SK-N-MC (cell line): ENCODE results near the gene ASXL2.
"Not testable (repeated sequence)": the region's sequence is repeated elsewhere in the genome, so short reads cannot be mapped to it uniquely, and the experiment has no call there.

ENCODE experiments used
- DNase-seq: peaks from one replicate; pipeline ENCODE4 v3.0.0-alpha.2; 2011; ENCODE audit warnings: low read depth, low spot score
- H3K27ac ChIP-seq: fragments of 200-600 bp; sonication (generic); 2 replicates; pipeline ENCODE4 v1.5.1; 2016; ENCODE audit warnings: mixed run types
- H3K36me3 ChIP-seq: fragments of 200-600 bp; sonication (generic); 2 replicates; pipeline ENCODE4 v1.6.1; 2017; ENCODE audit warnings: antibody characterized with exemption, low read length, mixed read lengths; ENCODE audit not compliant: insufficient read depth
- H3K4me3 ChIP-seq: fragments of 200-600 bp; sonication (generic); 2 replicates; pipeline ENCODE4 v1.5.1; 2016
- H3K9ac ChIP-seq: fragments of 200-600 bp; sonication (generic); 2 replicates; pipeline ENCODE4 v1.8.0; 2017; ENCODE audit warnings: mixed run types, mixed read lengths; ENCODE audit not compliant: insufficient read length
- H3K9me3 ChIP-seq: fragments of 200-600 bp; sonication (generic); 2 replicates; pipeline ENCODE4 v1.6.1; 2017; ENCODE audit warnings: low read depth, mild to moderate bottlenecking, antibody characterized with exemption, low read length, moderate library complexity, mixed read lengths
- EZH2 ChIP-seq: fragments of 200-600 bp; sonication (generic); IDR thresholded peaks from one replicate; pipeline ENCODE4 v1.6.1; 2017; ENCODE audit warnings: antibody characterized with exemption
- FOXP2 ChIP-seq: optimal IDR thresholded peaks from 2 replicates; pipeline ENCODE3; 2011; ENCODE audit warnings: mild to moderate bottlenecking, moderate library complexity; ENCODE audit not compliant: insufficient read depth; ENCODE audit errors: extremely low read length, control extremely low read depth
- POLR2AphosphoS5 ChIP-seq: IDR thresholded peaks from 2 replicates; pipeline ENCODE4 v1.6.1; 2012; ENCODE audit warnings: mild to moderate bottlenecking, low read depth, low read length, borderline replicate concordance

The ASXL2 gene

GRCh38 chr2:25707927-25708590, 170.2 kb downstream of the ASXL2 start:
- no peak overlapping the region for H3K4me3 ChIP-seq
- no peaks in the 10 kb centered on the region for H3K36me3 ChIP-seq
- no peaks in the 10 kb centered on the region for H3K9me3 ChIP-seq
- TF ChIP-seq POLR2AphosphoS5 (no peak), EZH2 (no peak), FOXP2 (no peak)
- H3K9ac ChIP-seq, result no peak overlapping the region
- no peak overlapping the region for H3K27ac ChIP-seq
- no peak for DNase-seq

- H3K36me3 ChIP-seq, H3K4me3 ChIP-seq, H3K9me3 ChIP-seq, H3K27ac ChIP-seq, DNase-seq, H3K9ac ChIP-seq: not testable (repeated sequence)
These were observed 172.7 kb downstream of the ASXL2 start for GRCh38 chr2:25705575-25705974.

- H3K9me3 ChIP-seq, result no peaks in the 10 kb centered on the region
- no peak overlapping the region for H3K27ac ChIP-seq
- no peak overlapping the region for H3K9ac ChIP-seq
- DNase-seq, result no peak
- H3K36me3 ChIP-seq, result no peaks in the 10 kb centered on the region
- no peak overlapping the region for H3K4me3 ChIP-seq
- TF ChIP-seq POLR2AphosphoS5, result no peak
- TF ChIP-seq FOXP2, result no peak
These were observed 176.5 kb downstream of the ASXL2 start for GRCh38 chr2:25701801-25702200.

GRCh38 chr2:25700221-25700660, 178.0 kb downstream of the ASXL2 start:
- H3K4me3 ChIP-seq, result no peak overlapping the region
- H3K9me3 ChIP-seq, result no peaks in the 10 kb centered on the region
- TF ChIP-seq FOXP2, result no peak
- no peak for TF ChIP-seq EZH2
- TF ChIP-seq POLR2AphosphoS5, result no peak

GRCh38 chr2:25699216-25699615, 179.1 kb downstream of the ASXL2 start:
- TF ChIP-seq POLR2AphosphoS5 (no peak), EZH2 (no peak), FOXP2 (no peak)
- no peaks in the 10 kb centered on the region for H3K9me3 ChIP-seq
- no peak overlapping the region for H3K4me3 ChIP-seq
- DNase-seq, result no peak
- H3K36me3 ChIP-seq, result no peaks in the 10 kb centered on the region
- no peak overlapping the region for H3K9ac ChIP-seq
- no peak overlapping the region for H3K27ac ChIP-seq

More at GRCh38 chr2:25700221-25700660, 178.0 kb downstream of the ASXL2 start:
- Histone ChIP-seq H3K9ac (no peak overlapping the region), H3K36me3 (no peaks in the 10 kb centered on the region), H3K27ac (no peak overlapping the region)
- DNase-seq, result no peak

- TF ChIP-seq POLR2AphosphoS5, result no peak
- no peak for TF ChIP-seq EZH2
- TF ChIP-seq FOXP2, result no peak
- Histone ChIP-seq H3K27ac (no peak overlapping the region), H3K9me3 (no peaks in the 10 kb centered on the region), H3K4me3 (no peak overlapping the region), H3K36me3 (no peaks in the 10 kb centered on the region), H3K9ac (no peak overlapping the region)
- DNase-seq, result no peak
These were observed 179.5 kb downstream of the ASXL2 start for GRCh38 chr2:25698752-25699151.

GRCh38 chr2:25697559-25698341, 180.5 kb downstream of the ASXL2 start:
- Histone ChIP-seq H3K9ac (no peak overlapping the region), H3K9me3 (no peaks in the 10 kb centered on the region), H3K27ac (no peak overlapping the region), H3K36me3 (no peaks in the 10 kb centered on the region), H3K4me3 (no peak overlapping the region)
- DNase-seq, result no peak
- TF ChIP-seq FOXP2 (no peak), EZH2 (no peak), POLR2AphosphoS5 (no peak)

GRCh38 chr2:25692737-25693445, 185.4 kb downstream of the ASXL2 start:
- TF ChIP-seq FOXP2, result no peak
- no peak for TF ChIP-seq EZH2
- TF ChIP-seq POLR2AphosphoS5, result no peak
- DNase-seq, result no peak
- Histone ChIP-seq H3K9me3 (no peaks in the 10 kb centered on the region), H3K4me3 (no peak overlapping the region), H3K9ac (no peak overlapping the region), H3K27ac (no peak overlapping the region), H3K36me3 (no peaks in the 10 kb centered on the region)
